ENCODE measurements around the gene ADAMTS2.

ADAMTS2 gene

GRCh38 chr5:179260324-179261070 lies 84.8 kb downstream of the ADAMTS2 start:
- Histone ChIP-seq H3K9ac (no peak overlapping the region), H3K4me2 (ENCODE audit: low read length) (no peak overlapping the region), H2AFZ (no peak overlapping the region), H3K27ac (no peak overlapping the region), H3K27me3 (ENCODE audit: control insufficient read depth, insufficient read depth, low read length) (no peaks in the 10 kb centered on the region), H3K9me3 (ENCODE audit: control insufficient read depth, low read length) (no peaks in the 10 kb centered on the region), H3K79me2 (no peaks in the 10 kb centered on the region), H3K4me1 (no peaks in the 10 kb centered on the region), H3K4me3 (ENCODE audit: low read depth, low read length) (no peak overlapping the region), H3K36me3 (ENCODE audit: control insufficient read depth, insufficient read depth, low read length) (no peaks in the 10 kb centered on the region)
- TF ChIP-seq, protein P1, sequence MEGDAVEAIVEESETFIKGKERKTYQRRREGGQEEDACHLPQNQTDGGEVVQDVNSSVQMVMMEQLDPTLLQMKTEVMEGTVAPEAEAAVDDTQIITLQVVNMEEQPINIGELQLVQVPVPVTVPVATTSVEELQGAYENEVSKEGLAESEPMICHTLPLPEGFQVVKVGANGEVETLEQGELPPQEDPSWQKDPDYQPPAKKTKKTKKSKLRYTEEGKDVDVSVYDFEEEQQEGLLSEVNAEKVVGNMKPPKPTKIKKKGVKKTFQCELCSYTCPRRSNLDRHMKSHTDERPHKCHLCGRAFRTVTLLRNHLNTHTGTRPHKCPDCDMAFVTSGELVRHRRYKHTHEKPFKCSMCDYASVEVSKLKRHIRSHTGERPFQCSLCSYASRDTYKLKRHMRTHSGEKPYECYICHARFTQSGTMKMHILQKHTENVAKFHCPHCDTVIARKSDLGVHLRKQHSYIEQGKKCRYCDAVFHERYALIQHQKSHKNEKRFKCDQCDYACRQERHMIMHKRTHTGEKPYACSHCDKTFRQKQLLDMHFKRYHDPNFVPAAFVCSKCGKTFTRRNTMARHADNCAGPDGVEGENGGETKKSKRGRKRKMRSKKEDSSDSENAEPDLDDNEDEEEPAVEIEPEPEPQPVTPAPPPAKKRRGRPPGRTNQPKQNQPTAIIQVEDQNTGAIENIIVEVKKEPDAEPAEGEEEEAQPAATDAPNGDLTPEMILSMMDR (IDR thresholded peaks at IDR 0.05) = no peak

DNA sequence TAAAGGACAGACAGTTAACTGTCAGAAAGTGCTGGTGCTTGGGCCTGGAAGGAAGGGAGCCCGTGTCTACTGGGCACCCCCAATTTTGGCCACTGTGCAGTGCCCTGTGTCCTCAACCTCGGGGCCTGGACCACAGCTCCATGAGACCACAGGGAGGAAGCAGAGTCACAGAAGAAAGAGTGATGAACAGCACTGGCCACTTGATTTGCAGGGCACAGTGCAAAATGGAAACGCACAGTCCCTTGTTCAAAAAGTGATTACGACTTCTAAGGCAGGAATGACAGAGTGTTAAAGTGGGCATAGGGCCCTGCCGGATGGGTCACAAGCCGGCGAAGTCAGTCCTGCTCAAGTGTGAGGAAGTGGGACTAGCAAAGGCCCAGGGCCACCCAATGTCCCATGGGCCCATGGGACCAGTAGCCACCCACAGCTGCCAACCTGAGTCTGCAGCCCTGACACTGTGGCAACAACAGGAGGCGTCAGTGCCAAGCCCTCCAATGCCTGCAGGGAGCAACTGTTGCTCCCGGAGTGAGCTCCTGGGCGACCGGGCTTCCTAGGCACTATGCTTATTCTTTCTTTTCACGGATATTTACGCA lies 85.4 kb downstream of the ADAMTS2 start:
- no peak overlapping the region for H3K9ac ChIP-seq
- H3K4me2 ChIP-seq (ENCODE audit: low read length) = no peak overlapping the region
- no peaks in the 10 kb centered on the region for H3K4me1 ChIP-seq
- no peak overlapping the region for H2AFZ ChIP-seq
- H3K79me2 ChIP-seq = no peaks in the 10 kb centered on the region
- TF ChIP-seq, protein P1 (IDR thresholded peaks at IDR 0.05) = no peak
- H3K36me3 ChIP-seq (ENCODE audit: control insufficient read depth, insufficient read depth, low read length) = no peaks in the 10 kb centered on the region
- no peak overlapping the region for H3K4me3 ChIP-seq (ENCODE audit: low read depth, low read length)
- no peak overlapping the region for H3K27ac ChIP-seq
- no peaks in the 10 kb centered on the region for H3K27me3 ChIP-seq (ENCODE audit: control insufficient read depth, insufficient read depth, low read length)
- H3K9me3 ChIP-seq (ENCODE audit: control insufficient read depth, low read length) = no peaks in the 10 kb centered on the region

- Histone ChIP-seq H3K27ac (no peak overlapping the region), H3K9ac (no peak overlapping the region), H2AFZ (no peak overlapping the region), H3K27me3 (ENCODE audit: control insufficient read depth, insufficient read depth, low read length) (no peaks in the 10 kb centered on the region), H3K4me1 (no peaks in the 10 kb centered on the region), H3K79me2 (no peaks in the 10 kb centered on the region), H3K9me3 (ENCODE audit: control insufficient read depth, low read length) (no peaks in the 10 kb centered on the region), H3K4me2 (ENCODE audit: low read length) (no peak overlapping the region), H3K4me3 (ENCODE audit: low read depth, low read length) (no peak overlapping the region), H3K36me3 (ENCODE audit: control insufficient read depth, insufficient read depth, low read length) (no peaks in the 10 kb centered on the region)
- TF ChIP-seq, protein P1 (IDR thresholded peaks at IDR 0.05) = no peak
Measured at GRCh38 chr5:179258922-179259730, 86.1 kb downstream of the ADAMTS2 start.

DNA sequence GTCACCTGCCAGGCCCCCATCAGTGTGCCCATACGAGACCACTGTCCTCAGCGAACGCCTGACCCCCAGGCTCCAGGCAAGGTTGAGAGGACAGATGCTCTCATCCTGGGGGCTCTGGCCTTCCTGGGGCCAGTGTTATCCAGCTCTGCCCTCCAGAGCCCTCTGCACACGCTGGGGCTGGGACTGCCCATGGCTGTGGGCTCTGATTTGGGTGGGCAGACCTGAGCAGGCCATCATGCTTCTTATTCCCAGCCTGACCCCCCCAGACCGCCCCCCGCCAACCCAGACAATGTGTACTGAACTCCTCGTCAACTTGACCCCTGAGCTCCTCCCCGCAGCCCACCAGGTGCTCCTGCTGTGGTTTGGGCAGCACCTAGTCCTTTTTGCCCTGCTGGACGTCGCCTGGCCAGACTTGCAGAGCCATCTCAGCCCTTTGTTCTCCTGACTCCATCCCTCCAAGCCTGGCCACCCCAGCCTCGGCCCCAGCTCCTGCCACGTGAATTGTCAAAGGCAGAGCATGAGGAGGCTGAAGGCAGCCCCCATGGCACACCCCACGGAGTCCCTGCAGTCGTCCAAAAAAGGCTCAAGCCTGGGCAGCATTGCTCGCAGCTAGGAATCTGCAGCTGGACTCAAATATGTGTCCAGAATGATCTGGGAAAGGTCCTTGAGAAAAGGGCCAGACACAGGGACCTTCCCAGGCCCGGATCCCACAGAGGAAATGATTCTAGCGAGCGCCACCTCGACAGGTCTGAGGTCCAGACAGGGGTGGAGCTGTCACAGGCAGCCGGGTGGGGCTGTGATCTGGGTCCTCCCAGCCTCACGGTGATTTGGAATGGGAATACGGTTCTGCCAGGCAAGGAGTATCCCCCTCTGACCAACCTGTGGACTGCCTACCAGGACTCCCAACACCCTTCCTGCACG lies 87.0 kb downstream of the ADAMTS2 start:
- Histone ChIP-seq H3K27ac (no peak overlapping the region), H3K9me3 (ENCODE audit: control insufficient read depth, low read length) (no peaks in the 10 kb centered on the region), H2AFZ (no peak overlapping the region), H3K4me3 (ENCODE audit: low read depth, low read length) (no peak overlapping the region), H3K36me3 (ENCODE audit: control insufficient read depth, insufficient read depth, low read length) (no peaks in the 10 kb centered on the region), H3K4me1 (no peaks in the 10 kb centered on the region), H3K9ac (no peak overlapping the region), H3K4me2 (ENCODE audit: low read length) (no peak overlapping the region), H3K27me3 (ENCODE audit: control insufficient read depth, insufficient read depth, low read length) (no peaks in the 10 kb centered on the region), H3K79me2 (no peaks in the 10 kb centered on the region)
- TF ChIP-seq, protein P1 (IDR thresholded peaks at IDR 0.05) = no peak
